Right cardiac atrium (tissue), 5 donors: ENCODE measurements around the gene CPB1. TPM values are rescaled to one million over a fixed set of nuclear protein-coding genes. Genes with fewer than 3 reads are reported as not detected.

Source experiments
- ATAC-seq, 2 donors: fragments of 200-7000 bp; cut with Tn5 transposase; one replicate each; pipeline versions ENCODE4 v1.8.0 to v1.9.1; 2020; ENCODE audit warnings: moderate library complexity in 2 of 2, mild to moderate bottlenecking in 1 of 2
- DNase-seq, 3 donors: peaks; one replicate each; pipeline ENCODE4 v3.0.0-alpha.2; 2020
- H3K27ac ChIP-seq: one replicate; pipeline ENCODE4 v1.5.1; 2013; ENCODE audit warnings: mild to moderate bottlenecking, low read length, control low read depth, moderate library complexity
- H3K27me3 ChIP-seq: one replicate; pipeline ENCODE4 v1.6.1; 2013; ENCODE audit not compliant: control insufficient read depth, insufficient read depth
- H3K4me1 ChIP-seq: one replicate; pipeline ENCODE4 v1.6.1; 2013; ENCODE audit warnings: low read length; ENCODE audit not compliant: control insufficient read depth, insufficient read depth
- H3K4me3 ChIP-seq: one replicate; pipeline ENCODE4 v1.5.1; 2013; ENCODE audit warnings: low read length, control low read depth
- H3K9me3 ChIP-seq: one replicate; pipeline ENCODE4 v1.6.1; 2013; ENCODE audit warnings: low read length; ENCODE audit not compliant: control insufficient read depth
- whole genome bisulfite sequencing: extraction: QIAGEN DNeasy Blood & Tissue Kit; methylation state at CpG from one replicate; pipeline ENCODE4 v1.1.7; 2013; 5-methylcytosine and 5-hydroxymethylcytosine counted together
- intact Hi-C, 4 donors: fragments of 100-400 bp; cut with DNase I; formaldehyde crosslinking; loops; one replicate each; pipeline versions ENCODE4 v1.11.0 to v1.14.0; 2022 to 2023
- polyA plus RNA-seq: library from polyadenylated mRNA; stranded (reverse); fragments of 200-250 nt; gene quantifications from one replicate; pipeline ENCODE4 v1.2.3, GENCODE V29; 2013
- total RNA-seq, 4 donors: library from RNA; stranded (reverse); fragmentation: NEBNext Ultra II Directional; extraction: Animal tissue kit (Norgen Biotek cat#: 25700); gene quantifications; one replicate each; pipeline ENCODE4 v1.2.1, GENCODE V29; 2021
- donor health status: healthy with polysubstance abuse.
- donor health status: DM: no; HTN: yes; CAD: no.
- donor health status: DM: no; HTN: no; CAD: no.
- donor health status: DM: no; HTN: yes; CAD: no; lungs with severe emphysema.
- donor health status: DM: yes; HTN: yes; CAD: no.

The CPB1 gene
- total and polyA plus RNA-seq, 5 donors = 0.27 to 2.4 (median 0.62) TPM; not detected in 2

DNA sequence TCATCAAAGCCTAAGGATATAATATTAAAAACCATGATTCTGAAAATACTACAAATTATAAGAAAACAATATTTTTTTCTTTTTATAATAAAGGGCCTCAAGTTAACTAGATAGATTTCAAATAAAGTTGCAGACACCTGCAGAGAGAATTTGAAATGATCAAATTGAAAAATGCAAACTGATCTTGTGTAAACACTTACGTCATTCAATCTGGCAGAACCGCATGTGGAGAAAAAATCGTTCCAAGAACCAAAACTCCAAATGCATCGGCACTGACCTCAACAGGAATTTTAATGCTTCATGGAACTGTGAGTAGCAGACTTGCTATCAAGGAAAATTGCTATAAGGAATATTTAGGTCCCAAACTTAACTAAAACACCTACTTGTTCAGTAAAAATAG, 54.7 kb downstream of the CPB1 start:
- no peak for ATAC-seq
- Histone ChIP-seq H3K27ac (no peak overlapping the region), H3K9me3 (no peaks in the 10 kb centered on the region), H3K4me1 (no peaks in the 10 kb centered on the region), H3K27me3 (no peaks in the 10 kb centered on the region), H3K4me3 (no peak overlapping the region)
- DNase-seq = no peak
- intact Hi-C loops = no loop called here
- 60% methylated on average over 4 of the region's 4 CpGs for WGBS

DNA sequence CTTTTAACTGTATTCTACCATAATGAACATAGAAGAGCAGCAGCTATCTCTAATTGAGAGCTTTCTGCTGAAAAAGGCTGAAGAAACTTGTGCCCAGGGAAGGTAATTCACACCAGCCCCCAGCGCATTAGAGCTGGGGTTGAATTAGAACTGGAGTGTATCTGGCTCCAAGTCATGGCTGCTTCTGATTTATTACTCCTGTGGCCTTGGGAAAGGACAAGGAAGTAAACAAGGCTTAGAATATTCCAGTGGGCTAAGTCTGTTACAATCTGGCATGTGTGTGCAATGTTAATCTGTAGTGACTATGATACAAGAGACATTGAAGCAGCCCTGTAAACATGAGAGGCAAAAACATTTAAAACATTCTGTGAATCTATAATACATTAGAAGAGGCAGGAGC, 55.6 kb downstream of the CPB1 start:
- no peak for ATAC-seq
- no peaks in the 10 kb centered on the region for H3K9me3 ChIP-seq

GRCh38 chr3:148884261-148884660, 56.6 kb downstream of the CPB1 start:
- Histone ChIP-seq H3K27me3 (no peaks in the 10 kb centered on the region), H3K4me1 (no peaks in the 10 kb centered on the region), H3K9me3 (no peaks in the 10 kb centered on the region), H3K27ac (no peak overlapping the region), H3K4me3 (no peak overlapping the region)
- intact Hi-C loops = no loop called here
- ATAC-seq (no peak), DNase-seq (no peak)

More for the DNA sequence above, 55.6 kb downstream of the CPB1 start:
- WGBS = 82% methylated on average over 1 of the region's 1 CpG
- Histone ChIP-seq H3K4me1 (no peaks in the 10 kb centered on the region), H3K4me3 (no peak overlapping the region), H3K27ac (no peak overlapping the region), H3K27me3 (no peaks in the 10 kb centered on the region)
- intact Hi-C loops = no loop called here
- no peak for DNase-seq

DNA sequence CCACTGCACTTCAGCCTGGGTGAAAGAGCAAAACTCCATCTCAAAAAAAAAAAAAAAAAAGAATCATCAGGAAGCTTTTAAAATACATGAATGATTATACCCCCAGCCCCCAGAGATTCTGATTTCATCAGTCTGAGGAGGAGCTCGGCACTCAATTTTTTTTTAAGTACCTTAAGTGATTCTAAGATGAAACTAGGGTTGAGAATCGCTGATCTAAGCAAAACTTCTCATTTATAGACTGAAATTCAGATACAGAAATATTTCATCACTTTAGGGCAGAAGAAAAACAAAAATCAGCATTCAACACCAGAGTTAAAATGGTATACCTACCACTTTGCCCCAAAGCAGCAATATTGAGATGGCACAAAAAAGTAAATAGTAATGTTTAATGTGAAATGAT, 62.2 kb downstream of the CPB1 start:
- no peak for ATAC-seq
- H3K9me3 ChIP-seq = no peaks in the 10 kb centered on the region
- intact Hi-C loops = no loop called here
- no peaks in the 10 kb centered on the region for H3K27me3 ChIP-seq
- no peak overlapping the region for H3K27ac ChIP-seq
- no peak for DNase-seq
- WGBS = 81% methylated on average over 2 of the region's 2 CpGs
- no peak overlapping the region for H3K4me3 ChIP-seq
- H3K4me1 ChIP-seq = no peaks in the 10 kb centered on the region

DNA sequence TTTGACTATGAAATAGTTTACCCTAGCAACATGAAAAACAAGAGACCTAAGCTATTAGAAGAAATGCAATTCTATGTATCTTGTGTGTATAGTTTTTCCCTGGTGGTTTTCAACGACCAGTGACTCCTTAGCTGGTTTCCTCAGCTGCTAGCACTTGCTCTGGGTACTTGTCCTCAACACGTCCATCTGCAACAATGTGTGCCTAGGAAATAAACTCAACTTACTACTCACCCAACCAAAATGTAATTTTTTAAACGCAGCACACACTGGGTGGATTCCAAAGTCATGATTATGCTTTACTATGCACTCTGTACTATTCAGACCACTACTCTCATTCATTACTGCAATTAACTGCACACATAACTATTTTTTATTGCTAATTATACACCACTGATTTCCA, 68.5 kb downstream of the CPB1 start:
- Histone ChIP-seq H3K4me1 (no peaks in the 10 kb centered on the region), H3K27me3 (no peaks in the 10 kb centered on the region), H3K9me3 (no peaks in the 10 kb centered on the region), H3K4me3 (no peak overlapping the region), H3K27ac (no peak overlapping the region)
- WGBS = 66% methylated on average over 3 of the region's 3 CpGs
- DNase-seq (no peak), ATAC-seq (no peak)
- intact Hi-C loops = no loop called here

GRCh38 chr3:148901987-148902791, 74.6 kb downstream of the CPB1 start:
- H3K27ac ChIP-seq = no peak overlapping the region
- intact Hi-C loops = no loop called here

GRCh38 chr3:148903022-148903442, 75.4 kb downstream of the CPB1 start:
- WGBS = 87% methylated on average over 2 of the region's 2 CpGs
- H3K27ac ChIP-seq = no peak overlapping the region
- DNase-seq = no peak
- no peaks in the 10 kb centered on the region for H3K4me1 ChIP-seq
- H3K9me3 ChIP-seq = no peaks in the 10 kb centered on the region
- ATAC-seq = no peak
- H3K4me3 ChIP-seq = no peak overlapping the region
- intact Hi-C loops = no loop called here
- no peaks in the 10 kb centered on the region for H3K27me3 ChIP-seq

More at GRCh38 chr3:148901987-148902791, 74.6 kb downstream of the CPB1 start:
- ATAC-seq (no peak), DNase-seq (no peak)
- H3K9me3 ChIP-seq = no peaks in the 10 kb centered on the region
- H3K27me3 ChIP-seq = no peaks in the 10 kb centered on the region
- H3K4me1 ChIP-seq = no peaks in the 10 kb centered on the region
- WGBS = 66% methylated on average over 4 of the region's 4 CpGs
- no peak overlapping the region for H3K4me3 ChIP-seq

GRCh38 chr3:148903941-148904340, 76.3 kb downstream of the CPB1 start:
- Histone ChIP-seq H3K9me3 (no peaks in the 10 kb centered on the region), H3K4me3 (no peak overlapping the region), H3K4me1 (no peaks in the 10 kb centered on the region), H3K27me3 (no peaks in the 10 kb centered on the region), H3K27ac (no peak overlapping the region)
- ATAC-seq (no peak), DNase-seq (no peak)
- intact Hi-C loops = no loop called here

DNA sequence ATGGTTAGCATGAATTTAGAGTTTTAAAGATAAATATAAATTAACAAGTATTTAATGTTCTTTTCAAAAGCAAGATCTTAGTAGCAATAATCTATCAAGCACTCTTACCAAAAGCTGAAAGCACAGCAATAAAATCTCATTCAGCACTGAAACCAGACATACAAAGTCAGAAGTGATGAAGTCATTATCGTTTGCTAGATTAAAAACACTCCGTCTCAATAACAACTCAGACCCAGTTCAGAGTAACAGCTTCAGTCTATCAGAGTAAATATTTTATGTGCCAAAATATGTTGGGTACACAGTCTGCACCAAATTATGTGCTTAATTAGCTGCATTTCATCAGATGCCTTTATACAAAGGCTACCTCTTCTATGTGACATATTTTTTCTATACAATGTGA, 79.1 kb downstream of the CPB1 start:
- ATAC-seq = no peak
- Histone ChIP-seq H3K27ac (no peak overlapping the region), H3K9me3 (no peaks in the 10 kb centered on the region), H3K4me1 (no peaks in the 10 kb centered on the region), H3K4me3 (no peak overlapping the region), H3K27me3 (no peaks in the 10 kb centered on the region)
- DNase-seq = no peak
- 40% methylated on average over 2 of the region's 2 CpGs for WGBS
- intact Hi-C loops = no loop called here

Other genes starting within 250 kb of the CPB1 start
- gene AGTR1, start 129.9 kb upstream of the CPB1 start, total RNA-seq = 10 to 100 TPM; 10.7 to 21.5 (median 13.8) TPM
- gene AGTR1, start 129.9 kb upstream of the CPB1 start, polyA plus RNA-seq = 23.7 TPM
- gene CPA3, start 37.5 kb downstream of the CPB1 start, total RNA-seq = 1 to 10 TPM; 1.1 to 2.3 (median 2.0) TPM
- gene CPA3, start 37.5 kb downstream of the CPB1 start, polyA plus RNA-seq = 0.11 TPM
- gene GYG1, start 163.7 kb downstream of the CPB1 start, total RNA-seq = 100 to 1,000 TPM in 3 of 4 donors, 10 to 100 TPM in 1; 98.4 to 144 (median 117) TPM
- 123 TPM for gene GYG1, start 163.7 kb downstream of the CPB1 start, polyA plus RNA-seq